GM12891 (cell line): Measurements from ENCODE around the gene SPTAN1.

Experiments used
- POLR2A ChIP-seq: IDR thresholded peaks from 2 replicates; pipeline ENCODE4 v1.6.1; 2011; ENCODE audit warnings: low read depth, low read length, control low read depth
- POLR2AphosphoS5 ChIP-seq: IDR thresholded peaks from 2 replicates; pipeline ENCODE4 v1.6.1; 2011; ENCODE audit warnings: low read depth, low read length, control low read depth
- TAF1 ChIP-seq: IDR thresholded peaks from 2 replicates; pipeline ENCODE4 v1.6.1; 2011; ENCODE audit warnings: low read depth, low read length, control low read depth

DNA sequence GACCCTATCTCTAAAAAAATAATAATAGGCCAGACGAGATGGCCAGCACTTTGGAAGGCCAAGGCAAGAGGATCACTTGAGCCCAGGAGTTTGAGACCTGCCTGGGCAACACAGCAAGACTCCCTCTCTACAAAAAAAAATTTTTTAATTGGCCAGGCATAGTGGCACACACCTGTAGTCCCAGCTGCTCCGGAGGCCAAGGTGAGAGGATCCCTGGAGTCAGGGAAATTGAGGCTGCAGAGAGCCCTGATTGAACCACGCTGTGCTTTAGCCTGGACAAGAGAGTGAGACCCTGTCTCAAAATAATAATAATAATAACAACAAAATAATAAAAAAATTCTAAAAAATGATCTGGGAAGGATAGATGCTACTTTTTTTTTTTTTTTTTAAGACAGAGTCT is 105.4 kb downstream of the SPTAN1 start:
- TF ChIP-seq POLR2A (no peak), TAF1 (no peak), POLR2AphosphoS5 (no peak)
